GM12878 (cell line): ENCODE measurements around the gene WFS1. TPM values are rescaled to one million over a fixed set of nuclear protein-coding genes. Genes with fewer than 3 reads are reported as not detected.

Experiments used
- ATAC-seq: fragments of 200-7000 bp; cut with Tn5 transposase; 3 replicates; pipeline ENCODE4 v1.9.1; 2020; ENCODE audit warnings: mild to moderate bottlenecking, moderate library complexity
- BruUV-seq: library from RNA; stranded (reverse); fragments of 400-500 nt; replicated peaks from 2 replicates; lab custom pipeline; 2021; lab: Mats Ljungman, UMichigan
- CTCF ChIA-PET: fragments of 300-600 bp; sonication (Branson Sonifier 250); formaldehyde crosslinking; extraction: SDS; loops from one replicate; lab custom pipeline; 2021; ENCODE audit warnings: inconsistent platforms; lab: Yijun Ruan, JAX
- POLR2A ChIA-PET: fragments of 350-600 bp; formaldehyde crosslinking; extraction: SDS; loops from one replicate; lab custom pipeline; 2021; ENCODE audit warnings: inconsistent platforms; lab: Charles Lee
- RAD21 ChIA-PET: fragments of 300-600 bp; sonication (Branson Sonifier 250); formaldehyde crosslinking; loops from one replicate; lab custom pipeline; 2023; ENCODE audit warnings: antibody characterized with exemption; ENCODE audit not compliant: unreplicated experiment; lab: Charles Lee
- SMC1A ChIA-PET: fragments of 300-600 bp; sonication (Branson Sonifier 250); formaldehyde crosslinking; loops from one replicate; lab custom pipeline; 2023; ENCODE audit not compliant: unreplicated experiment, uncharacterized antibody; lab: Charles Lee
- DNase-seq: peaks from one replicate; pipeline ENCODE4 v3.0.0-alpha.2; 2011; ENCODE audit warnings: low read depth, low spot score
- FAIRE-seq: peaks from 3 replicates; lab custom pipeline; 2011; peaks lifted over from hg19 to GRCh38; lab: Jason Lieb, UNC
- H2AFZ ChIP-seq: 2 replicates; pipeline ENCODE4 v1.6.0; 2011; ENCODE audit warnings: low read depth, low read length, control low read depth; ENCODE audit not compliant: control insufficient read depth
- H3K27ac ChIP-seq: 2 replicates; pipeline ENCODE4 v1.5.1; 2011; ENCODE audit warnings: control low read depth; ENCODE audit not compliant: control insufficient read depth, insufficient read depth
- H3K27me3 ChIP-seq, 2 experiments: replicated peaks in 1 of 2; 2 replicates each; pipeline versions ENCODE4 v1.6.0 to v1.6.1; 2011; ENCODE audit warnings: low read length in 1 of 2; ENCODE audit not compliant: control insufficient read depth in 2 of 2, insufficient read depth in 2 of 2
- H3K36me3 ChIP-seq, 2 experiments: 2 replicates each; pipeline ENCODE4 v1.5.1; 2011; ENCODE audit warnings: low read length in 1 of 2; ENCODE audit not compliant: control insufficient read depth in 2 of 2, insufficient read depth in 2 of 2
- H3K4me1 ChIP-seq: 2 replicates; pipeline ENCODE4 v1.6.1; 2011; ENCODE audit warnings: mild to moderate bottlenecking, low read length, moderate library complexity, mixed read lengths; ENCODE audit not compliant: control insufficient read depth, insufficient read depth
- H3K4me2 ChIP-seq: 2 replicates; pipeline ENCODE4 v1.6.0; 2011; ENCODE audit warnings: control low read depth; ENCODE audit not compliant: control insufficient read depth, insufficient read depth
- H3K4me3 ChIP-seq: fragments of 200-600 bp; sonication (generic); 2 replicates; pipeline ENCODE4 v1.5.1; 2016
- H3K79me2 ChIP-seq: 2 replicates; pipeline ENCODE4 v1.6.0; 2011; ENCODE audit warnings: low read length; ENCODE audit not compliant: control insufficient read depth, insufficient read depth
- H3K9ac ChIP-seq: 2 replicates; pipeline ENCODE4 v1.8.0; 2011; ENCODE audit warnings: low read length, control low read depth, mixed read lengths; ENCODE audit not compliant: control insufficient read depth, insufficient read depth
- H3K9me3 ChIP-seq: replicated peaks from 3 replicates; pipeline ENCODE4 v1.5.1; 2011; ENCODE audit warnings: mild to moderate bottlenecking, low read length; ENCODE audit not compliant: control insufficient read depth, insufficient read depth
- H4K20me1 ChIP-seq: 2 replicates; pipeline ENCODE4 v1.6.0; 2011; ENCODE audit not compliant: control insufficient read depth, insufficient read depth
- ATF2 ChIP-seq: IDR thresholded peaks from 2 replicates; pipeline ENCODE4 v1.6.1; 2012; ENCODE audit warnings: low read length, inconsistent platforms
- CHD1 ChIP-seq: IDR thresholded peaks from 2 replicates; pipeline ENCODE4 v1.6.1; 2012; ENCODE audit warnings: low read depth, low read length, improper control_type of control experiment
- HDAC6 ChIP-seq: fragments of 200-600 bp; sonication (generic); IDR thresholded peaks from one replicate; pipeline ENCODE4 v1.8.0; 2017; ENCODE audit warnings: antibody characterized with exemption; ENCODE audit not compliant: unreplicated experiment
- IRF4 ChIP-seq: IDR thresholded peaks from 2 replicates; pipeline ENCODE4 v1.6.1; 2011; ENCODE audit warnings: low read depth, low read length
- JUNB ChIP-seq: IDR thresholded peaks from 2 replicates; pipeline ENCODE4 v1.6.1; 2016; ENCODE audit warnings: antibody characterized with exemption, mild to moderate bottlenecking
- LARP7 ChIP-seq: fragments of 450-650 bp; IDR thresholded peaks from 2 replicates; pipeline ENCODE4 v1.6.1; 2017; ENCODE audit warnings: mild to moderate bottlenecking
- MEF2A ChIP-seq: IDR thresholded peaks from 2 replicates; pipeline ENCODE4 v1.6.1; 2011; ENCODE audit warnings: low read depth, mild to moderate bottlenecking, low read length, moderate library complexity; ENCODE audit not compliant: insufficient read depth
- NFIC ChIP-seq: IDR thresholded peaks from 2 replicates; pipeline ENCODE4 v1.6.1; 2012; ENCODE audit warnings: low read depth, mild to moderate bottlenecking, inconsistent platforms, low read length, moderate library complexity
- NFYB ChIP-seq: IDR thresholded peaks from 2 replicates; pipeline ENCODE4 v1.6.1; 2011; ENCODE audit warnings: low read depth, mild to moderate bottlenecking, low read length, improper control_type of control experiment, moderate library complexity; ENCODE audit not compliant: insufficient read depth
- RB1 ChIP-seq: fragments of 450-650 bp; formaldehyde crosslinking; IDR thresholded peaks from 2 replicates; pipeline ENCODE4 v1.6.1; 2017; ENCODE audit warnings: mild to moderate bottlenecking, borderline replicate concordance
- SMARCA5 ChIP-seq: fragments of 450-650 bp; IDR thresholded peaks from 2 replicates; pipeline ENCODE4 v1.6.1; 2017; ENCODE audit warnings: mild to moderate bottlenecking
- SREBF1 ChIP-seq: IDR thresholded peaks from 2 replicates; pipeline ENCODE4 v1.6.1; 2012; ENCODE audit warnings: mild to moderate bottlenecking, low read length
- WGBS: methylation state at CpG from one replicate; pipeline ENCODE4 v1.1.6; 2016; ENCODE audit warnings: low lambda C conversion rate; ENCODE audit not compliant: insufficient replicate concordance, insufficient coverage; ENCODE audit errors: missing lambda C conversion rate; 5-methylcytosine and 5-hydroxymethylcytosine counted together
- in situ Hi-C: fragments of 300-500 bp; cut with MboI; formaldehyde crosslinking; loops from 9 replicates; pipeline ENCODE4 v1.14.3; 2018; ENCODE audit warnings: mixed read lengths
- intact Hi-C: fragments of 100-400 bp; cut with micrococcal nuclease; formaldehyde crosslinking; loops from one replicate; pipeline ENCODE4 v1.14.2; 2022; ENCODE audit not compliant: unreplicated experiment
- polyA plus RNA-seq, 11 experiments: library from polyadenylated mRNA; depleted of rRNA in 4 of 11; unstranded in 6 of 11; stranded (reverse) in 5 of 11; fragments of >200 nt; fragmentation: Nextera tagmentation in 4 of 11; fragmentation: Illumina TruSeq in 1 of 11; extraction: Ambion mirVana in 4 of 11; extraction: Trizol in 1 of 11; gene quantifications; 1 replicate in 1 of 11; 2 replicates in 10 of 11; pipeline versions ENCODE4 v1.2.1 to v1.2.3, GENCODE V29; 2011 to 2016; ENCODE audit warnings: inconsistent platforms in 2 of 11, missing spikeins in 2 of 11, low read depth in 1 of 11
- total RNA-seq, 4 experiments: library from RNA; depleted of rRNA in 3 of 4; stranded (reverse); fragments of >200 nt in 3 of 4; fragmentation: Illumina TruSeq in 1 of 4; extraction: Trizol in 1 of 4; gene quantifications; 2 replicates each; pipeline versions ENCODE4 v1.2.1 to v1.2.3, GENCODE V29; 2013 to 2021

Gene WFS1
- total and polyA plus RNA-seq, 10 of the 15 experiments (the other 5 are each of a cell fraction or from before 2014, with no cell fraction given): 0.31 to 4.7 (median 2.0) TPM

- TF ChIP-seq RB1: no peak
- no peak for TF ChIP-seq MEF2A
- no peak for TF ChIP-seq JUNB
- no peak for TF ChIP-seq SREBF1
- TF ChIP-seq HDAC6: no peak
- no peak for TF ChIP-seq NFYB
- TF ChIP-seq ATF2: no peak
- no peak for TF ChIP-seq NFIC
- TF ChIP-seq IRF4: no peak
These were observed 7.6 kb downstream of the WFS1 start (continued) for GRCh38 chr4:6277139-6277802.

GRCh38 chr4:6277935-6278800 lies 8.5 kb downstream of the WFS1 start:
- CTCF ChIA-PET: interaction anchor here (0.5 to 2.6 kb wide), 11 partner anchors 8 to 1667 kb away, joined by 3 to 17 read pairs (median 4); partner anchors contain the start of gene WFS1
- BruUV-seq: no TSS peak
- Histone ChIP-seq H2AFZ (no peak overlapping the region), H3K9ac (no peak overlapping the region), H3K4me2 (peak overlapping the region; percentile 57; the same call in 1 of the 2 replicates), H3K9me3 (no peaks in the 10 kb centered on the region), H3K79me2 (no peaks in the 10 kb centered on the region), H4K20me1 (peaks cover 8% of the 10 kb centered on the region), H3K27ac (no peak overlapping the region), H3K27me3 (no peaks in the 10 kb centered on the region; a peak in 1 of 4 replicates), H3K4me1 (peaks cover 15% of the 10 kb centered on the region), H3K36me3 (no peaks in the 10 kb centered on the region), H3K4me3 (no peak overlapping the region)
- 65% methylated on average over 21 of the region's 21 CpGs for WGBS
- SMC1A ChIA-PET: interaction anchor here (0.6 to 2.2 kb wide), 11 partner anchors 8 to 1526 kb away, joined by 3 to 15 read pairs (median 4); partner anchors contain the start of genes JAKMIP1 and WFS1
- RAD21 ChIA-PET: interaction anchor here (0.7 to 2.1 kb wide), 7 partner anchors 11 to 280 kb away, joined by 3 to 10 read pairs (median 5); no protein-coding TSS in a partner anchor
- POLR2A ChIA-PET: interaction anchor here (0.8 to 1.3 kb wide), 4 partner anchors 9 to 98 kb away, joined by 3 to 5 read pairs (median 4); partner anchors contain the start of genes JAKMIP1 and WFS1
- in situ Hi-C loops (no loop called here), intact Hi-C loops (no loop called here)
- peak; percentile 8 for ATAC-seq
- no peak for DNase-seq
- FAIRE-seq: no peak
- no peak for TF ChIP-seq CHD1
- TF ChIP-seq SMARCA5: peak; percentile 44; the same call in 1 of the 2 replicates
- TF ChIP-seq LARP7: no peak
